OCI-LY1 (cell line): ENCODE data around the gene SNED1.
"Not testable (repeated sequence)": the region's sequence is repeated elsewhere in the genome, so short reads cannot be mapped to it uniquely, and the experiment has no call there.

Experiments
- CTCF ChIP-seq: fragments of 200-600 bp; sonication (generic), shearing (Covaris generic); IDR thresholded peaks from 2 replicates; pipeline ENCODE4 v1.5.1; 2017; ENCODE audit warnings: mild to moderate bottlenecking, antibody characterized with exemption, low read length, moderate library complexity, mixed read lengths
- EZH2 ChIP-seq: fragments of 200-600 bp; sonication (generic), shearing (Covaris generic); IDR thresholded peaks from 2 replicates; pipeline ENCODE4 v1.8.0; 2017; ENCODE audit warnings: borderline replicate concordance, mixed run types, mild to moderate bottlenecking, antibody characterized with exemption, low read length, moderate library complexity, mixed read lengths

- TF ChIP-seq CTCF, EZH2: not testable (repeated sequence)
Measured at GRCh38 chr2:241093133-241093781, 94.8 kb downstream of the SNED1 start.
